ENCODE measurements around the gene IL17REL. TPM values are rescaled to one million over a fixed set of nuclear protein-coding genes. Genes with fewer than 3 reads are reported as not detected.

IL17REL gene
- total RNA-seq, 4 donors from 2014 or later: not detected

GRCh38 chr22:50027639-50028537, 15.3 kb upstream of the IL17REL start:
- no peak overlapping the region for H3K4me3 ChIP-seq (replicated peaks in 1 of 3)
- DNase-seq: peak; percentile 79 to 87
- peaks cover 9 to 28% of the 10 kb centered on the region in 2 donors for H3K4me1 ChIP-seq
- H3K9me3 ChIP-seq: no peaks in the 10 kb centered on the region
- no peaks in the 10 kb centered on the region for H3K27me3 ChIP-seq
- no peak overlapping the region for H3K27ac ChIP-seq
- no peak for TF ChIP-seq CTCF (IDR thresholded peaks at IDR 0.05)
- no peak for TF ChIP-seq POLR2A (IDR thresholded peaks at IDR 0.05)
- H3K36me3 ChIP-seq: no peaks in the 10 kb centered on the region
- intact Hi-C loops (cut with DNase I): loop anchor here (5.0 kb wide), 1 partner anchor 36 kb away; no protein-coding TSS in a partner anchor
- 33 to 57% methylated on average over 29 to 37 of the region's 42 CpGs for WGBS, 2 donors

GRCh38 chr22:50025993-50026392, 13.4 kb upstream of the IL17REL start:
- intact Hi-C loops (cut with DNase I): loop anchor here (5.0 kb wide), 1 partner anchor 34 kb away; no protein-coding TSS in a partner anchor
- Histone ChIP-seq H3K4me3 (replicated peaks in 1 of 3) (no peak overlapping the region), H3K9me3 (no peaks in the 10 kb centered on the region), H3K27me3 (no peaks in the 10 kb centered on the region), H3K36me3 (no peaks in the 10 kb centered on the region), H3K4me1 (peaks cover 9 to 19% of the 10 kb centered on the region in 2 donors), H3K27ac (no peak overlapping the region)
- DNase-seq: no peak
- 83 to 85% methylated on average over 2 to 13 of the region's 13 CpGs for WGBS, 2 donors
- no peak for TF ChIP-seq CTCF (IDR thresholded peaks at IDR 0.05)
- no peak for TF ChIP-seq POLR2A (IDR thresholded peaks at IDR 0.05)

- H3K4me3 ChIP-seq (replicated peaks in 1 of 3): no peak overlapping the region
- H3K27ac ChIP-seq: no peak overlapping the region
- no peaks in the 10 kb centered on the region for H3K9me3 ChIP-seq
- H3K36me3 ChIP-seq: no peaks in the 10 kb centered on the region
- TF ChIP-seq CTCF (IDR thresholded peaks at IDR 0.05) (no peak), POLR2A (IDR thresholded peaks at IDR 0.05) (no peak)
- no peaks in the 10 kb centered on the region for H3K27me3 ChIP-seq
- DNase-seq: no peak
- peaks cover 0 to 1% of the 10 kb centered on the region in 2 donors for H3K4me1 ChIP-seq
- intact Hi-C loops (cut with DNase I): no loop called here
- 84 to 87% methylated on average over 14 of the region's 14 CpGs for WGBS, 2 donors
Observed at GRCh38 chr22:50022171-50022819, 9.7 kb upstream of the IL17REL start.

GRCh38 chr22:50020606-50021005, 8.0 kb upstream of the IL17REL start:
- TF ChIP-seq POLR2A (IDR thresholded peaks at IDR 0.05) (no peak), CTCF (IDR thresholded peaks at IDR 0.05) (no peak)
- no peak overlapping the region for H3K4me3 ChIP-seq (replicated peaks in 1 of 3)
- intact Hi-C loops (cut with DNase I): no loop called here
- DNase-seq: no peak
- H3K36me3 ChIP-seq: no peaks in the 10 kb centered on the region
- no peaks in the 10 kb centered on the region for H3K9me3 ChIP-seq
- 88 to 89% methylated on average over 15 of the region's 15 CpGs for WGBS, 2 donors
- no peaks in the 10 kb centered on the region for H3K27me3 ChIP-seq
- no peak overlapping the region for H3K27ac ChIP-seq
- H3K4me1 ChIP-seq: no peaks in the 10 kb centered on the region

GRCh38 chr22:50019316-50019715, 6.8 kb upstream of the IL17REL start:
- Histone ChIP-seq H3K27me3 (peaks cover 6% of the 10 kb centered on the region), H3K4me3 (replicated peaks in 1 of 3) (no peak overlapping the region), H3K4me1 (peaks cover 0 to 9% of the 10 kb centered on the region in 2 donors), H3K36me3 (no peaks in the 10 kb centered on the region), H3K27ac (no peak overlapping the region), H3K9me3 (no peaks in the 10 kb centered on the region)
- WGBS, 2 donors: 64 to 76% methylated on average over 2 to 3 of the region's 3 CpGs
- no peak for DNase-seq
- intact Hi-C loops (cut with DNase I): no loop called here
- no peak for TF ChIP-seq CTCF (IDR thresholded peaks at IDR 0.05)
- no peak for TF ChIP-seq POLR2A (IDR thresholded peaks at IDR 0.05)
